Prostate gland (tissue), 2 donors: ENCODE data around the gene POGK.

Experiments used
- CTCF ChIP-seq, 4 experiments: fragments of 200-600 bp in 2 of 4; fragments of 450-650 bp in 2 of 4; sonication (generic) in 2 of 4; IDR thresholded peaks; 1 replicate in 3 of 4; 2 replicates in 1 of 4; pipeline ENCODE4 v1.5.1; 2016 to 2019; ENCODE audit warnings: antibody characterized with exemption in 4 of 4, mild to moderate bottlenecking in 2 of 4, moderate library complexity in 2 of 4
- POLR2A ChIP-seq: fragments of 450-650 bp; IDR thresholded peaks from one replicate; pipeline ENCODE4 v1.6.1; 2016; ENCODE audit warnings: antibody characterized with exemption, mild to moderate bottlenecking
- POLR2AphosphoS5 ChIP-seq: sonication (generic); formaldehyde crosslinking; IDR thresholded peaks from one replicate; pipeline ENCODE4 v1.6.1; 2017; ENCODE audit warnings: antibody characterized with exemption

DNA sequence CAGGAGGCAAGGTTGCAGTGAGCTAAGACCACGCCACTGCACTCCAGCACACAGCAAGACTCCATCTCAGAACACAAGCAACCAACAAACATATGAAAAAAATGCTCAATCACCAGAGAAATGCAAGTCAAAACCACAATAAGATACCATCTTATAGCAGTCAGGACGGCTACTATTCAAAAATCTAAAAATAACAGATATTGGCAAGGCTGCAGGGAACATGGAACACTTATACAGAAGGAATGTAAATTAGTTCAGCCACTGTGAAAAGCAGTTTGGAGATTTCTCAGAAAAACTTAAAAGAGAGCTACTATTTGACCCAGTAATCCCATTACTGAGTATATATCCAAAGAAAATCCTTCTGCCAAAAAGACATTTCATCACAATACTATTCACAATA lies 27.6 kb upstream of the POGK start:
- TF ChIP-seq POLR2AphosphoS5 (no peak), CTCF (IDR thresholded peaks at IDR 0.05) (no peak), POLR2A (no peak)
